GM19324 (cell line): ENCODE results near the gene P2RX6.

Experiments used
- ATAC-seq: cut with Tn5 transposase; IDR thresholded peaks from one replicate; pipeline ENCODE4 v1.9.1; 2021; ENCODE audit warnings: mild to moderate bottlenecking, moderate library complexity; ENCODE audit not compliant: unreplicated experiment, low FRiP score

The P2RX6 gene

GRCh38 chr22:20979243-20979809 lies 35.6 kb upstream of the P2RX6 start:
- no peak for ATAC-seq

- ATAC-seq, result no peak
Measured at GRCh38 chr22:20979940-20980453, 35.0 kb upstream of the P2RX6 start.

- no peak for ATAC-seq
Measured at GRCh38 chr22:20980523-20980922, 34.4 kb upstream of the P2RX6 start.

GRCh38 chr22:20980938-20981722 lies 33.8 kb upstream of the P2RX6 start:
- no peak for ATAC-seq

GRCh38 chr22:20981787-20982562 lies 33.0 kb upstream of the P2RX6 start, which contains the start of gene LZTR1:
Gene LZTR1, plus strand, starts transcription at chr22:20982297. Its CDS starts 75 bp downstream, at chr22:20982372.
- peak; percentile 85 for ATAC-seq

GRCh38 chr22:20982563-20982882 lies 32.4 kb upstream of the P2RX6 start:
- peak; percentile 4 for ATAC-seq

- no peak for ATAC-seq
Measured at GRCh38 chr22:20983081-20983771, 31.7 kb upstream of the P2RX6 start.

- no peak for ATAC-seq
Measured at GRCh38 chr22:20985720-20986119, 29.2 kb upstream of the P2RX6 start.

GRCh38 chr22:20986365-20986764 lies 28.6 kb upstream of the P2RX6 start:
- no peak for ATAC-seq

GRCh38 chr22:20987375-20987774 lies 27.6 kb upstream of the P2RX6 start:
- ATAC-seq, result no peak

GRCh38 chr22:20988573-20989322 lies 26.2 kb upstream of the P2RX6 start:
- no peak for ATAC-seq

- no peak for ATAC-seq
Measured at GRCh38 chr22:20989323-20990138, 25.4 kb upstream of the P2RX6 start.

GRCh38 chr22:20990184-20991180 lies 24.5 kb upstream of the P2RX6 start:
- no peak for ATAC-seq

GRCh38 chr22:20991252-20992055 lies 23.5 kb upstream of the P2RX6 start:
- ATAC-seq, result no peak

- no peak for ATAC-seq
Measured at GRCh38 chr22:20992056-20992442, 22.9 kb upstream of the P2RX6 start.

- ATAC-seq, result no peak
Measured at GRCh38 chr22:20992456-20993303, 22.3 kb upstream of the P2RX6 start.
